SU-DHL-6 (cell line): ENCODE results near the gene ZNF213.

ENCODE experiments used
- H2AFZ ChIP-seq: fragments of 200-600 bp; sonication (generic); 2 replicates; pipeline ENCODE4 v1.6.1; 2014; ENCODE audit warnings: low read depth, mild to moderate bottlenecking, moderate library complexity, mixed read lengths, antibody characterized with exemption, low read length; ENCODE audit not compliant: severe bottlenecking
- H3F3A ChIP-seq: fragments of 200-600 bp; shearing (Covaris generic); 2 replicates; pipeline ENCODE4 v1.6.0; 2016; ENCODE audit warnings: antibody characterized with exemption, mild to moderate bottlenecking; ENCODE audit not compliant: insufficient read depth
- H3K27ac ChIP-seq: fragments of 200-600 bp; sonication (generic); 2 replicates; pipeline ENCODE4 v1.5.1; 2016; ENCODE audit warnings: low read depth, mild to moderate bottlenecking, low read length, moderate library complexity, mixed read lengths
- H3K27me3 ChIP-seq: fragments of 200-600 bp; sonication (generic), shearing (Covaris generic); 2 replicates; pipeline ENCODE4 v1.6.0; 2014; ENCODE audit warnings: mild to moderate bottlenecking, low read length
- H3K36me3 ChIP-seq: fragments of 200-600 bp; sonication (generic); 2 replicates; pipeline ENCODE4 v1.6.1; 2014; ENCODE audit warnings: mild to moderate bottlenecking, low read length, mixed read lengths
- H3K4me2 ChIP-seq: fragments of 300-600, 200-600 bp; shearing (Covaris generic), sonication (generic); 2 replicates; pipeline ENCODE4 v1.6.0; 2014; ENCODE audit warnings: low read length, low read depth, mild to moderate bottlenecking; ENCODE audit not compliant: poor library complexity, severe bottlenecking
- H3K4me3 ChIP-seq: fragments of 200-600 bp; sonication (generic); 2 replicates; pipeline ENCODE4 v1.5.1; 2014; ENCODE audit warnings: antibody characterized with exemption, low read length, mild to moderate bottlenecking, mixed read lengths; ENCODE audit not compliant: insufficient read depth, poor library complexity, severe bottlenecking
- H3K79me2 ChIP-seq: fragments of 200-600 bp; sonication (generic); 2 replicates; pipeline ENCODE4 v1.6.1; 2014; ENCODE audit warnings: mild to moderate bottlenecking, low read length, moderate library complexity; ENCODE audit not compliant: insufficient read depth
- H3K9ac ChIP-seq: fragments of 200-600 bp; sonication (generic); 2 replicates; pipeline ENCODE4 v1.7.0; 2014; ENCODE audit warnings: mild to moderate bottlenecking, low read length
- H3K9me2 ChIP-seq: fragments of 200-600 bp; sonication (generic); replicated peaks from 2 replicates; pipeline ENCODE4 v1.6.1; 2014; ENCODE audit warnings: low read length; ENCODE audit not compliant: insufficient read depth
- H3K9me3 ChIP-seq: fragments of 200-600 bp; sonication (generic); 2 replicates; pipeline ENCODE4 v1.6.1; 2014; ENCODE audit warnings: low read length, mixed read lengths; ENCODE audit not compliant: insufficient read depth
- H4K20me1 ChIP-seq: fragments of 200-600 bp; sonication (generic); 2 replicates; pipeline ENCODE4 v1.6.1; 2014; ENCODE audit warnings: low read depth, mild to moderate bottlenecking, antibody characterized with exemption, low read length, moderate library complexity, mixed read lengths
- CTCF ChIP-seq: fragments of 200-600 bp; sonication (generic); IDR thresholded peaks from one replicate; pipeline ENCODE4 v1.5.1; 2017; ENCODE audit warnings: antibody characterized with exemption, mild to moderate bottlenecking, low read length, moderate library complexity; ENCODE audit not compliant: insufficient read depth, poor library complexity, severe bottlenecking
- EZH2phosphoT487 ChIP-seq: fragments of 200-600 bp; sonication (generic), shearing (Covaris generic); conservative IDR thresholded peaks from 2 replicates; pipeline ENCODE4 v1.6.1; 2018; ENCODE audit warnings: mild to moderate bottlenecking, antibody characterized with exemption, low read length, moderate library complexity, mixed read lengths

ZNF213 gene

GRCh38 chr16:3188675-3188924 is 53.8 kb downstream of the ZNF213 start:
- TF ChIP-seq CTCF: no peak
- no peak for TF ChIP-seq EZH2phosphoT487
- no peak overlapping the region for H3K9ac ChIP-seq
- no peaks in the 10 kb centered on the region for H3K9me3 ChIP-seq
- no peaks in the 10 kb centered on the region for H3F3A ChIP-seq
- no peak overlapping the region for H2AFZ ChIP-seq
- H4K20me1 ChIP-seq: no peaks in the 10 kb centered on the region
- H3K36me3 ChIP-seq: no peaks in the 10 kb centered on the region
- H3K4me2 ChIP-seq: no peak overlapping the region
- H3K4me3 ChIP-seq: no peak overlapping the region
- no peaks in the 10 kb centered on the region for H3K9me2 ChIP-seq
- H3K27ac ChIP-seq: no peak overlapping the region
- H3K27me3 ChIP-seq: no peaks in the 10 kb centered on the region
- H3K79me2 ChIP-seq: no peaks in the 10 kb centered on the region

GRCh38 chr16:3188925-3189825 is 54.3 kb downstream of the ZNF213 start:
- Histone ChIP-seq H3K4me3 (no peak overlapping the region), H3K27ac (no peak overlapping the region), H3K9ac (no peak overlapping the region), H3K36me3 (no peaks in the 10 kb centered on the region), H2AFZ (no peak overlapping the region), H3K27me3 (peaks cover 5% of the 10 kb centered on the region; the same call in 1 of the 2 replicates), H3K4me2 (no peak overlapping the region), H3F3A (no peaks in the 10 kb centered on the region), H4K20me1 (no peaks in the 10 kb centered on the region), H3K79me2 (no peaks in the 10 kb centered on the region), H3K9me2 (no peaks in the 10 kb centered on the region), H3K9me3 (no peaks in the 10 kb centered on the region)
- TF ChIP-seq CTCF (no peak), EZH2phosphoT487 (no peak)

GRCh38 chr16:3189869-3190268 is 55.0 kb downstream of the ZNF213 start:
- H3K9me3 ChIP-seq: no peaks in the 10 kb centered on the region
- no peak overlapping the region for H3K9ac ChIP-seq
- H3K4me3 ChIP-seq: no peak overlapping the region
- H3K27me3 ChIP-seq: peaks cover 5% of the 10 kb centered on the region; the same call in 1 of the 2 replicates
- H2AFZ ChIP-seq: no peak overlapping the region
- no peak overlapping the region for H3K4me2 ChIP-seq
- no peaks in the 10 kb centered on the region for H3K9me2 ChIP-seq
- H3F3A ChIP-seq: no peaks in the 10 kb centered on the region
- H3K79me2 ChIP-seq: no peaks in the 10 kb centered on the region
- H3K27ac ChIP-seq: no peak overlapping the region
- no peak for TF ChIP-seq CTCF
- H3K36me3 ChIP-seq: no peaks in the 10 kb centered on the region
- no peaks in the 10 kb centered on the region for H4K20me1 ChIP-seq
